GM12873 (cell line): ENCODE data around the gene ETFDH.

Experiments used
- CTCF ChIP-seq: IDR thresholded peaks from 2 replicates; pipeline ENCODE4 v1.5.1; 2012; ENCODE audit warnings: low read depth, mild to moderate bottlenecking, moderate library complexity, low read length, control low read depth; ENCODE audit not compliant: insufficient read depth; ENCODE audit errors: missing control alignments

The ETFDH gene

GRCh38 chr4:158671915-158672806, at the start of gene ETFDH:
Gene ETFDH, plus strand, starts transcription at chr4:158672296. Its CDS starts 161 bp downstream, at chr4:158672457.
- TF ChIP-seq CTCF = peak; percentile 73

GRCh38 chr4:158624889-158625478, 47.1 kb upstream of the ETFDH start:
- peak; percentile 71 for TF ChIP-seq CTCF

GRCh38 chr4:158625544-158625943, 46.6 kb upstream of the ETFDH start:
- TF ChIP-seq CTCF = no peak

- TF ChIP-seq CTCF = no peak
Measured at GRCh38 chr4:158630893-158631292, 41.2 kb upstream of the ETFDH start.

GRCh38 chr4:158636619-158637018, 35.5 kb upstream of the ETFDH start:
- TF ChIP-seq CTCF = no peak

GRCh38 chr4:158644356-158644755, 27.7 kb upstream of the ETFDH start:
- no peak for TF ChIP-seq CTCF

GRCh38 chr4:158644760-158645159, 27.3 kb upstream of the ETFDH start:
- TF ChIP-seq CTCF = no peak
